HCT116 (cell line): Measurements from ENCODE around the gene EIF4G3.

ENCODE experiments used
- CTCF ChIP-seq, 3 experiments: fragments of 200-600 bp in 1 of 3; sonication (generic) in 1 of 3; IDR thresholded peaks in 2 of 3; conservative IDR thresholded peaks in 1 of 3; 2 replicates each; pipeline ENCODE4 v1.5.1; 2012 to 2017; ENCODE audit warnings: low read depth in 2 of 3, low read length in 2 of 3, antibody characterized with exemption in 1 of 3, borderline replicate concordance in 1 of 3, control low read depth in 1 of 3, mild to moderate bottlenecking in 1 of 3, mixed read lengths in 1 of 3, mixed run types in 1 of 3, moderate library complexity in 1 of 3; ENCODE audit not compliant: insufficient read depth in 1 of 3
- EZH2 ChIP-seq: fragments of 200-600 bp; sonication (generic); IDR thresholded peaks from 2 replicates; pipeline ENCODE4 v1.6.1; 2017; ENCODE audit warnings: antibody characterized with exemption, mixed run types
- TCF7L2 ChIP-seq: IDR thresholded peaks from 2 replicates; pipeline ENCODE4 v1.7.0; 2011; ENCODE audit warnings: borderline replicate concordance, inconsistent platforms; ENCODE audit not compliant: insufficient read depth, insufficient read length; ENCODE audit errors: extremely low read depth

DNA sequence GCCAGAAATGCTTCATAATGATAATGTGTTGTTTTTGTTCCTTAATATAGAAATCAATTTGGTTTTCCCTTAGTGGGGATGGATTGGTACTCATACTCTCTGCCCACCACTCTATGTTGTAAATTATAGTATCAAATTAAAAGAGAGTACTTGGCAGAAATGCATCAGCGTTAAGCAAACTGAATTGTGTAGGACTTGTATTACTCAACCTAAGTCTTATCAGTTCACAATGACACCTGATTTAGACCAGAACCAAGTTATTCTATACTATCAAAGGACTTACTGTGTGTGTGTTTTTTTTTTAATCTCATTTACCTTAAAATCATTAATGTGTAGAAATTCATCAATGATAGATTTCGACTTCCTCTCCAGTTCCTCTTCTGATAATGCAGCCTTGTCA, 327.6 kb downstream of the EIF4G3 start:
- TF ChIP-seq EZH2 (no peak), CTCF (IDR thresholded peaks at IDR 0.05 in 2 of 3, conservative IDR thresholded peaks at IDR 0.05 in 1 of 3; ENCODE audit: borderline replicate concordance in 1 of 3, insufficient read depth in 1 of 3, low read depth in 2 of 3, low read length in 2 of 3) (no peak), TCF7L2 (no peak)
